HG03460 (cell line): ENCODE measurements around the gene YTHDF2.
"Not testable (repeated sequence)": the region's sequence is repeated elsewhere in the genome, so short reads cannot be mapped to it uniquely, and the experiment has no call there.

Experiments used
- ATAC-seq: cut with Tn5 transposase; IDR thresholded peaks from one replicate; pipeline ENCODE4 v1.9.1; 2021; ENCODE audit not compliant: unreplicated experiment

Gene YTHDF2

GRCh38 chr1:28758420-28758819 is 21.7 kb downstream of the YTHDF2 start:
- no peak for ATAC-seq

GRCh38 chr1:28759257-28759656 is 22.5 kb downstream of the YTHDF2 start:
- no peak for ATAC-seq

- no peak for ATAC-seq
Measured at GRCh38 chr1:28761189-28761588, 24.4 kb downstream of the YTHDF2 start.

- no peak for ATAC-seq
Measured at GRCh38 chr1:28766532-28767183, 29.9 kb downstream of the YTHDF2 start.

- ATAC-seq, result no peak
Measured at GRCh38 chr1:28770601-28771165, 33.9 kb downstream of the YTHDF2 start.

- not testable (repeated sequence) for ATAC-seq
Measured at GRCh38 chr1:28771921-28772320, 35.2 kb downstream of the YTHDF2 start.

GRCh38 chr1:28773105-28773504 is 36.4 kb downstream of the YTHDF2 start:
- no peak for ATAC-seq

GRCh38 chr1:28775121-28775942 is 38.6 kb downstream of the YTHDF2 start:
- ATAC-seq, result no peak

- ATAC-seq, result no peak
Measured at GRCh38 chr1:28776341-28776740, 39.6 kb downstream of the YTHDF2 start.

GRCh38 chr1:28778021-28778420 is 41.3 kb downstream of the YTHDF2 start:
- no peak for ATAC-seq

GRCh38 chr1:28779751-28780408 is 43.1 kb downstream of the YTHDF2 start:
- ATAC-seq, result no peak

GRCh38 chr1:28781305-28781704 is 44.6 kb downstream of the YTHDF2 start:
- ATAC-seq, result no peak

GRCh38 chr1:28782011-28782410 is 45.3 kb downstream of the YTHDF2 start:
- no peak for ATAC-seq

- ATAC-seq, result no peak
Measured at GRCh38 chr1:28783363-28783762, 46.6 kb downstream of the YTHDF2 start.

GRCh38 chr1:28789412-28789811 is 52.7 kb downstream of the YTHDF2 start:
- no peak for ATAC-seq

GRCh38 chr1:28789816-28790215 is 53.1 kb downstream of the YTHDF2 start:
- no peak for ATAC-seq

- ATAC-seq, result no peak
Measured at GRCh38 chr1:28790377-28791035, 53.8 kb downstream of the YTHDF2 start.

GRCh38 chr1:28791929-28792328 is 55.2 kb downstream of the YTHDF2 start:
- ATAC-seq, result not testable (repeated sequence)

GRCh38 chr1:28792644-28793121 is 55.9 kb downstream of the YTHDF2 start:
- ATAC-seq, result no peak

GRCh38 chr1:28794582-28794981 is 57.8 kb downstream of the YTHDF2 start:
- not testable (repeated sequence) for ATAC-seq
